Measurements from ENCODE around the gene FBLN5.

The FBLN5 gene

DNA sequence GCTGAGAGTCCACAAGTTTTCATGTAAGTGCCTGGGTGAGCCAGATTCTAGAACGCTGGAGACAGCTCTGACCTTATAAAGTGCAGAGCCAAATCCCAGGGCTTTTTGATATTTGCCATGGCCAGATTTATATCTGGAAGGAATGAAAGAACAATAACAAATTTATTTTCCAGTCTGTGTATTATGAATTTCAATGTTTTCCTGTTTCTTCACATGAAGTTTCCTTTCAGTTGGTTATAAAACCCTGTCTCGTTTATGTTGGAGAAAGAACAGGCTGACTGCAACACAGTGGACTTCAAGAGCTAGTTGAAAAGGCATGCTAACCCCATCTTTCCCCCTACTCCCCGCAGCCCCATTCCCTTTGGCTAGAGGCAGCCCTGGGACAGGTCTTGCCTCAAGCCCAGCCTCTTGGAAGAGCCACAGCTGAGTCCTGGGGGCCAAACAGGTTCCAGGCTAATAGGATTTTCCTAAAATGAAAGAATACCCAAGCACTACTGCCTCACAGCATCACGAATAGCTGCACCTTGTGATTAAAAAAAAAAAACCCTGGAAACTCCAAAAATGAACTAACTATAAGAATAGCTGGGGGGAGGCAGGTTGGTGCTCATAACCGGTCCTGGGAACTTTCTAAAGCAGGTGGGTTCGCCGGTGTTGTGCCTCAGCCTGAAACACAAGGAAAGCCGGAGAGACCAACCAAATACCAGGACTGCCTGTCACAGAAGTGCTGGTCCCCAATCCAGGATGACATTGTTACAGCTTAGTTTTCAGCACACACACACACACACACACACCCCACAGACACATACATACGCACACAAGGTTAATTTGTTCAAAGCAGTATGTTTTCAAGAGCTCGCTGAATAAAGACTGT is 1.5 kb downstream of the FBLN5 start:
- DNase-seq: no peak

DNA sequence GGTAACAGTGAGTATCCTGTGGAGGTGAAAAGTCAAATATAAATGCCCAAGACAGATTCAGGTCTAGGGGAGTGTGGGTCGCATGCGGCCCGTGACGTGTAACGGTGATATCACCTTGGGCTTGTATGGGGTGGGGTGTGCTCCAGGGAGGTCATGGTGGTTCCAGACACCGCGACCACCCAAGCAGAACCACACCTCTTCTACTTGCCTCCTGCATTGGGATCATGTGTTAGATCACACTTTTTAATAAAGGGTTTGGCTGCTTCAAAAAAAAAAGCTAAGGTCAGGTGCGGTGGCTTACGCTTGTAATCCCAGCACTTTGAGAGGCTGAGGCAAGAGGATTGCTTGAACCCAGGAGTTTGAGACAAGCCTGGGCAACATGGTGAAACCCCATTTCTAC is 4.5 kb downstream of the FBLN5 start:
- no peak for DNase-seq

DNA sequence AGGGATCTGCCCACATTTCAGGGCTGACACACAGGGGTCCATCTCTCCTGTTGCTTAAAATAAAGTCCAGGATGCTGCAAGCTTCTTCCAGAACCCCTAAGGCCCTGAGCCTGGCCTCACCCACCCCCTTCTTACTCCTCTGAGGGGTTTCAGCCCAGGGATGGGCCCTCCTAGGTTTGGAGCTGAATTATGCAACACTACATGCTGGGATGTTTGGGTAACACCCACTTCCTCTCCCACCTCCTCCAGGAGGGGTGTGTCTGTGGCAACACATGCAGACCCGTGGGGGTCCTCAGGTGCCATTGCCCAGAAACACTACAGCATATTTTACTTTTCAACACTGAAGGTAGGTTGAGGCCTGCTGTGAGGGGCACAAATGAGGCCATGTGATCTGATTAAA is 5.4 kb downstream of the FBLN5 start:
- DNase-seq: no peak

DNA sequence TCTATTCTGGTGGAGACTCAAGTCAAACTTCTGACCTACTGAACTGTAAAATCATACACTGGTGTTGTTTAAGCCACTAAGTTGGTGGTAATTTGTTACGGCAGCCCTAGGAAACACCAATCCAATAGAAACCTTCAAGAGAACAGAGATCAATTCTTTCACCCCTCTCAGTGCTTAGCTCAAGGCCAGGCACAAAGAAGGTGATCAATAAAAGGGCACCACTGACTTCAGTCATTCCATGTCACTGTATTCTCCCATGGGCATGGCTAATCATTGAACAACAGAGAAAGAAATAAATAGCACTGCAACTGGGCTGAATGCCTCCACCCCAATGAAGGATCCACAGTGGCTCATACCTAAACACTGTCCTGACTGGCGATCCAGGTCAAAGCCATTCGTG is 7.3 kb downstream of the FBLN5 start:
- no peak for DNase-seq

DNA sequence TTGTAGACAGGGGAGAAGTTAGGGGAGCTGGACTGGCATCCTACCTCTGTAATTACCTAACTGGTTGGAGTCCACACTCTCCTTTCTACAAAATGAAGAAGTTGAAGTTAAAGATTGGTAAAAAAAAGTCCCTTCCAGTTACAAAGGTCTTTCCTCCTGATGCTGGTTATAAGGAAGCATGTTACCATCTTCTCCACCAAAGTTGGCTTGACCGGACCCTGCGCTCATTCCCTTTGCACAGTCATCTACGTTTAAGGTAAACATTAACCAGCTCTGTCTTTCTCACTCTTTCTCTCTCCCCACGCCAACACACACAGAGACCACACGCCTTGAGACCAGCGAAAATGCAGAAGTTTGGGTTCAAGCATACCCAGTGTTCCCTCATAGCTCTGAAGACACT is 11.9 kb downstream of the FBLN5 start:
- no peak for DNase-seq

DNA sequence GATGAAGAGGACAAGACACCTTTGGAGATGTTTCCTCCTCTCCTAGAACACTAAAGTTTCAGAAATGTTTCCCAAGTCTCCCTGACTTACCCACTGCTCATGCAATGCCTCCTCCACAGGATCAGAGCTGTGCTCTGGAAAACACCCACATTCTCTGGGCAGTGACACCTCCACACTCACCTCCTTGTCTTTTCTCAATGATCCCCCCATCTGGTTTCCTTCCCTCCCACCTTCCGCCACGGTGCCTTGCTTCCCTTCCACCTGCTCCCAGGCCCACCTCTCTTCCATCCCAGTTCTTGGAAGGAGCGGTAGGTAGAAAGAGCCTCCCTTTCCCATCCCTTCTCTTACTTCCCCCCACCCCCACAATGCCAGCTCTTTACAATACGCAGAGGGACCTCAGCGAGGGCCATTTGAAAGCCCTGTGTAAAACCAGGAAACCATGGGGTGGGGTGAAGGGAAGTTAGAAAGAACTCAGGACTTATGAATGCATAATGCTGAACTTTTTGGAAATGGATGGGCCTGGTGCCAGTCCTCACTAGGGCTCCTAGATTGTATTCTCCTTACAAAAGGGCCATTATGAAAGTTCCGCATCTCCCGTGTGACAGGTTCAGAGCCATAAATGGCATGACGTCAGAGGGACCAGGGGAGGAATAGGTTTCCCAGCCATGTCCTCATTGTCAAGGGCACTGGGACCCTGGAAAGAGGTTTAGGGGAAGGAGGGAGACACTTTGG is 12.8 kb downstream of the FBLN5 start:
- DNase-seq: no peak

DNA sequence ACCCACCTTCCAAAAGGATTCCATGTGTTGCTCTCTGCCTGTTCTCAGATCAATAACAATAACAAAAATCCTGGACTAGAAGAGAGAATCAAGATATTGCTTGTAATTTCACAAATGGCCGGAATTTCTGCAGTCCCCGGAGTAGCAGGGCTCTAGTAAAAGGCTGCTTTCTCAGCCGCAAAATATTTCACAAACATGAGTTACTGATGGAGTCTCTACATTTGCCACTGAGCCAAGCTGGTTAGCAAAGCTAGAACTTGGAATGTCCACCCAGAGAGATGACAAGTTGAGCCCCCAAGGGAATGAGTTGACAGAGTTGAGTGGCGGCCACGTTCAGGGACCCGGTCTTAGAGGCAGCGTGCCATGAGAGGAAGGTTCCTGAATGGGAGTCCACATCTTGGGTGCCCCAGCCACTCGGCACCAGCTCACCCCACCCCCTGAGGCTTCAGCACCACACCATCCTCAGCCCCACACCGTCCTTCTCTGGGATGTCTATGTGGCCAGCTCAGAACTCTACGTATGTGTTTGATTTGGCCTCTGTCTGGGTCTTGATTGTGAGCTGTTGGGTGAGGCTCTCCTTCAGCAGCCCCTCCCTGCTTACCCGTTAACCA is 15.9 kb downstream of the FBLN5 start:
- DNase-seq: no peak

DNA sequence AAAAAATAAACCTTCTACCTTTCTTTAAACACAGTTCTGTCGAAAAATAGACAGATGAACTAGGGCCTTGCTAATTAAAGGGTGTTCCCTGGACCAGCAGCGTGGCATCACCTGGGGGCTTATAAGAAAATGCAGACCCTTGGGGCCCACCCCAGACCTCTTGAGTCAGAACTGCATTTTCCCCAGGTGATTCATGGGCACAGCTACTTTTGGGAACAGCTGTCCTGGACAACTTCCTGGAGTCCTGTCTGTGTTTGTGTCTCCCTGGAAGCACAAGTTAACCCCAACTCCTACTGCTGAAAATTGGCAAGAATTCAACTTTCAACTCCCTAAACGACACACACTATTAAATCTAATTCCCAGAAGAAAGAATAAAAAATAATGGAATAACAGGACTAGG is 17.8 kb downstream of the FBLN5 start:
- DNase-seq: no peak

DNA sequence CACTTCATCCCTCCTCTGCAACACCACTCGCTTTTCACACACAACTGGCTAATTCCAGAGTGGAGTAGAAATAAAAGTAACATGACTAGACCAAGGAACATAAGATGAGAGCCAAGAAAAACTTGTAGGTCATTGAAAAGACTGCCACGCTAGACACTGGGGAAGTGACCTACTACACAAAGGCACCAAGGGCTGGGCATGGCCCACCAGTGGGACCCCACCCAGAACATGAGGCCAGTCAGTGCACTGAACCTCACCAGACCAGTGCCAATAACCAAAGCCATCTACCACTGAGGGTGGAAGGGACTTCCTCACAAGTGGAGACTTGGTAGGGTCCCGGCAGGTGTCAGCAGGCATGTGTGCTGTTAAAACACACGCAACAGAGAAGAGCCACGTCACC is 19.7 kb downstream of the FBLN5 start:
- DNase-seq: no peak

DNA sequence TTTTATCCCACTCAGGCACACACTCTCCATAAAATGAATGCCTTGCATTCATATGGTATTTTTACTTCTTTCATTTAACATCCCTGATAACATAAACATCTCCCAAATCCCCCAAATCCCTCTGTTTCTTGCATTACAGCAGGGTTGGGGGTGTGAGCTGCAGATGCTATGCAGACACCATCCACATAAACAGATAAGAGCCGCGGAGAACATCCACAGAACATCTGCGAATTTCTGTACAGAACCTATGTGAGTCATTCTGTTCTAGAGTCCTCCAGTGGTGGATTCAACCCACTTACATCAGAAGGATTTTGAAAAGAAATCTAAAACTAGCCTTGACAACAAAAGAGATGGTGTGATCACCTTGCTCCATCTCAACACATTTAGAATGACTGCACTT is 20.3 kb downstream of the FBLN5 start:
- DNase-seq: no peak

DNA sequence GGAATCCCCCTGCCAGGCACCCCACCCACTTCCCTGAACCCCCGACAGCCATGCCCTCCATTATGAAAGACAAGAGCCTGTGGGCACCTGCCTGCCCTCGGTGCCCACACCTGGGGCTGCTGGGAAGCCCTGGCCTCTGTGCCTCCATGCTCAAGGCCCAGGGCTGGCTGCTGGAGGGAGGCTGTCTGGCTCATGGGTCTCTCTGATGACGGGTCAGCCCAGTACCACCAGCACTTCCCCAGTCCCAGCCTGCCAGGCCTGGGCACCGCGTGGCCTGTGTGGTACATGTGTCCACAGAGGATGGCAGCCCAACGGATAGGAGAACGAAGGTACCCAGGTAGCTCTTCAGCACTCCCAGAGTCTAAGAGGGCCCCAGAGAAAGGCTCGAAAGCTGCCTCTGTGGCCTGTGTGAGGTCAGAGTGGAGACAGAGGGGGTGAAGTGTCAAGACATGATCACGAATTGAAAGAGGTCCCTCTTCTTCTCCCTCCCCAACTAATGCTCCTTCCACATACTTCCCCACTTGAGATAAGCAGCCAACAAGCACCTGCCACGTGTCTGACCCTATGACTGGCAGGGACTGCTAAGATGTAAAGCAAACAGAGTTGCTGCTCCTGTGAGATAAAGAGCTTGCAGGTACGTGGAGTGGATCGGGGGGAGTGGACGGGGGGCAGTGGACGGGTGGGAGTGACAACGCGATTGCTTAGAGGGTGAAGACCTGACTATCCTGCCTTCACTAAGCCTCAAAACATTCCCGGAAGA is 21.2 kb downstream of the FBLN5 start:
- no peak for DNase-seq

DNA sequence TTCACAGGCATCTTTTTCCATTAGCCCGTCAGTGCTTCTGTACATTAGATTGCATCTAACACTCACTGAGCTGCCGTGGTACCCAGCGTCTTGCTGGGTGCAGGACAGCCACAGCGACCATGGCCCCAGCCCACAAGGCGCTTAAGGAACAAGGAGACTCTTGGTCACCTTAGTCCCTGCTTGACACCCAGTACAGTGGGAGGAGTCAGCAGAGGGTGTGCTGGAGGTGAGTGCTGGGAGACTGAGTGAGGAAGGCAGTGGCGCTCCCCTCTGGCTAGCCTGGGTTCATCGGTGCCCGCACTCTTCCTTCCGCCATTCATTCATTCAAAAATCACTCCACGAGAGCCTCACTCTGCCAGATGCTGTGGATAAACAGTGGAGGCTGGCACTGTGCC is 21.8 kb downstream of the FBLN5 start:
- no peak for DNase-seq

DNA sequence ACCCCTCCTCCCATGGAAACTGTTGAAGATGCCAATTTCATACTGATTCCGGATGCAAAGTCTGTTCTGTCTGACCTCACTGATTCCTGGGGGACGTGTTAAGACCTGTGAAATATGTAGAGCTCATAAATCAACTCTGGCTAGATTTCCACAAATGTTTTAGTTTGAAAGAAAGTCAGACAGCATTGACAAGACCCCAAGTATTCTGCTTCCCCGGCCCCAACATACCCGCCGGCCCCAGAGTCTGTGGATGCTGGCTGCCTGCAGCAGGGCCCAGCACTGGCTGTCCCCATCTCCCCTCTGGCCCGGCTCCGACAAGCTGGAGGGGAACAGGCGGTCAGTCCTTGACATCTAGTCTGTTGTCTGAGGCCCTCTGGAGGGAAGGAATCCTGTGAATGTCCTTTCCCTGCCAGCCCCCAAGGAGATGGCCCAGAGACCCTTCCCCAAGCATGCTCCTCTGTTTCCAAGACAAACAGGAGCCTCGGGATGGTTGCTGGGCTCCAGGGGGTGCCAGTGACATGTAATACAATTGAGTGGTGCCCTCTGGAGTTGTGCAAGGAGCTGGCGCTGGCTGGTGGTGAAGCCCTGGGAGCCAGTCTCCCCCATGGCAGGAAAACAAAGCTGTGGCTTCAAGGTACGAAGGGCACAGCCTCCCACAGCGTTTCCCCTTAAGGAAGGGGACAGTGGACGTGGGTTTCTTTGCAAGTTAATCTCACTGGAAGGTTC is 22.3 kb downstream of the FBLN5 start:
- DNase-seq: no peak

DNA sequence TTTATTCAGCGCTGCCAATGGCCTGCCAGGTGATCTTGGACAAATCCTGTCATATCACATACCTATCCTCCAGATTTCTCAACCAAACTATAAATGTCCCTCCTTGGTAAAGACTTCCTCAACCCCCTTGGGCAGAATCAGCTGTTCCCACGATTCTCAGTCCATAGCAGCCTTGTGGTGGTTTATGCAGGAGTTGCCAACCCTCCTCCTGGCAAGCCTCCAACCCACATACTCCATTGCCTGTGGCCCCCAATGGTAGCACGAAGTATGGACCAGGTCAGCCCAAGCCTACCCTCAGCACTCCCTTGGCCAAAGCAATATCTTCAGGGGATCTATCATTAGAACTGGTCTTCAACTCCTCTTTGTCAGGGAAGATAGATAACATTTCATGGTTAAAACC is 27.0 kb downstream of the FBLN5 start:
- DNase-seq: no peak

DNA sequence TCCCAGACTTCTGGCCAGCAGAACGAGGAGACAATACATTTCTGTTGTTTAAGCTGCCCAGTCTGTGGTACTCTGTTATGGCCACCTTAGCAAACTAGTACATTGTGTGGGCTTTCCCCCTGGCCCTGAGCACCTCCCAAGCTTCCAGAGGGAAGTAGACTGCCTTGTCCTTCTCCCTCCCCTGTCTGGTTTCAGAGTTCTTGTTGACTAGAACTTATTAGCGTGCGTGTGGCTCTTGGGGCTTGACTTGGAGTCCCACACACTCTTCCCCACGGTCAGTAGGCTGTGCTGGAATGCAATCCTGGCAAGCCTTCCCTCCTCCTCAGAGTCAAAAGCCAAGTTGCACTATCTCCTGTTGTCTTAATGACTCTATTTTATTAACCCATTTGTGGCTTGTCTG is 27.7 kb downstream of the FBLN5 start:
- no peak for DNase-seq

DNA sequence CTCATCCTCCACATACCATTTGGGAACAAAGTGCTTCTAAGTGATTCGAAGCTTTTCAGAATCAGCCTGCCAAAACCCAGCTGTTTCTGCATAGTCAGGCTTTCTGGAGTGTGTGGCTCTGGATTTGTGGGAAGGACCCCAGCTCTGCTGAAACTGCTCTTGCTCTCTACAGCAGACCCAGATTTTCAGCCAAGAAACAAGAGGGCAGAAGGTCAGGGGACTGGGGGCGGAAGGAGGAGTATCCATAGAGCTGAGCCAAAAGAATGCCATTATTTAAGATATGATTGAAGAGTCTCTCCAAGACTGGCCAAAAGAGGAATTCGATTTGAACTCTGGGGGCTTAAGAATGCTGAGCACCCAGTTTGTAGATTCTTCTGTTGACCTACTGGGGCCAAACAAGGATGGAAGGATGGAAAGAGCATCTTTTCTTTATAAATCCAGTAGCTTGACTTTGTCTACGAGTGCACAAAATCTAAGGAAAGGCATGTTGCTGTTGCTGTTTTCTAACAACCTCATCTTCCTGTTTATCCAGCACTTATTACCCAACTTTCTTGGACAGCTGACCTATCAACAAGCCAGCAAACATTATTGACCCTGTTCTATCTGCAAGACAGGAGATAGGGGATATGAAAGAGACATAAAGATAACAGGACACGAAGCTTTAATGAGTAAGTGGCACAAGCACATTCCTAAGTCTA is 29.2 kb downstream of the FBLN5 start:
- DNase-seq: no peak

DNA sequence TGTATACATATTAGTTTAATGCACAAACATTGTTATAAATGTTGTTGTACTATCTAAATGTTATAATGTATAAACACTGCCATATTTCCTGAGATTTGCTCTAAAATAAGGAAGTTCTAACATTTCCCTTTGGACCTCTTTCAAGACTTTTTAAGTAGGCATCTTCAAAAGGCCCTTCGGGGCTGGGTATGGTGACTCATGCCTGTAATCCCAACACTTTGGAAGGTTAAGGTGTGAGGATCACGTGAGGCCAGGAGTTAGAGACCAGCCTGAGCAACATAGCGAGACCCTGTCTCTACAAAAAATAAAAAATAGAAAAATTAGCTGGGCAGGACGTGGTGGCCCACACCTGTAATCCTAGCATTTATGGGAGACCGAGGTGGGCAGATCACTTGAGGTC is 35.5 kb downstream of the FBLN5 start:
- no peak for DNase-seq

DNA sequence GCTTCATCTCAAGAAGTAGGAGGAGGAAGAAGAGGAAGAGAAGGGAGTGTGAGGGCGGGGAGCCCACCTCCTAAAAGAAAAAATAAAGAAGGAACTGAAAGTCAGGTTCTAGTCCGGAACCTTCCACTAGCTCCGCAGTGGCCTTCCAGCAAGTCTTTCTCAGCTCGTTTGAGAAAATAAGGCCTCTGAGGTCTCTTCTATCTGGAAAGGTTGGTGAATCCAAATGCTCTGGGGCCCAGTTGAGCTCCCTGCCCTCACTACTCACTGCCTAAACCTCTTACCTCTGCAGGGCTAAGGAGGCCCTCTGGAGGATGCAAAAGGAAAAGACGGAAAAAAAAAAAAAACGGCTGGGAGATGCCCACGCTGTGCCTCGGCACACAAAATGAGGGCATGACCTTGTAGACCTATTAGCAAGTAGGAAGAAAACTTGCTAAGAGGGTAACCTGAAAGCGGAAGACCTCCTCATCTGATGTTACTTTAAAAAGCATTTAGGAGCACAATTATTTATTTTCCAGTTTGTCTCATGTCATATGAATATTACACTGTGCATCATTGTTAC is 35.9 kb downstream of the FBLN5 start:
- DNase-seq: peak; percentile 32

DNA sequence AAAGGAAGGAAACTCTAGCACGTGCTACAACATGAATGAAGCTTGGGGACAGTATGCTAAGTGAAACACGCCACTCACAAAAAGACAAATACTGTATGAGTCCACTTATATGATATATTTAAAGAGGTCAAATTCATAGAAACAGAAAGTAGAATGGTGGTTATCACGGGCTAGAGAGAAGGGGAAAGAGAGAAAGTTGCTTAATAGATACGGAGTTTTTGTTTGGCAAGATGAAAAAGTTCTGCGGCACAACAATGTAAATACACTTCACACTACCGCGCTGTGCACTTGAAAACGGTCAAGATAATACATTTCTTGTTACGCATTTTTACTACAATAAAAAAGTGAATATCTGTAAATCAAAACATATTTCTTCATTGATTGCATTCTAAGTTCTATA is 37.3 kb downstream of the FBLN5 start:
- DNase-seq: no peak

DNA sequence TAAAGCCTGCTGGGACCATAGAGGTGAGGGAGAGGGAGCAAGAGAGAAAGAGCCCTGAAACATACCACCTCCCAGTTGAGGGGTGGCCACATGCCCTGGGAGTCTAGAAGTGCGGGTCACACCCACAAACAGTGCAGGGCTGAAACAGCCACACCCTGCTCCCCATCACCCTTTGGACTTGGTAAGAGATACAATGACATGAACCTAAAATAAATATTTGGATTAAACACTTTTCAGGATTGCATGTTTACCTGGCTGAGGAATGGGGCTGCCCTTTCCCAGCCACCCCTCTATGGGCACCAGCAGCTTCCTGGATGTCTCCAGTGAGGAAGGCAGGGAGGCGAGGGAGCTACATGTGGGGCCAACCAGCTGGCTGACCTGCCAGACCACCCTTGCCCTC is 41.1 kb downstream of the FBLN5 start:
- no peak for DNase-seq

DNA sequence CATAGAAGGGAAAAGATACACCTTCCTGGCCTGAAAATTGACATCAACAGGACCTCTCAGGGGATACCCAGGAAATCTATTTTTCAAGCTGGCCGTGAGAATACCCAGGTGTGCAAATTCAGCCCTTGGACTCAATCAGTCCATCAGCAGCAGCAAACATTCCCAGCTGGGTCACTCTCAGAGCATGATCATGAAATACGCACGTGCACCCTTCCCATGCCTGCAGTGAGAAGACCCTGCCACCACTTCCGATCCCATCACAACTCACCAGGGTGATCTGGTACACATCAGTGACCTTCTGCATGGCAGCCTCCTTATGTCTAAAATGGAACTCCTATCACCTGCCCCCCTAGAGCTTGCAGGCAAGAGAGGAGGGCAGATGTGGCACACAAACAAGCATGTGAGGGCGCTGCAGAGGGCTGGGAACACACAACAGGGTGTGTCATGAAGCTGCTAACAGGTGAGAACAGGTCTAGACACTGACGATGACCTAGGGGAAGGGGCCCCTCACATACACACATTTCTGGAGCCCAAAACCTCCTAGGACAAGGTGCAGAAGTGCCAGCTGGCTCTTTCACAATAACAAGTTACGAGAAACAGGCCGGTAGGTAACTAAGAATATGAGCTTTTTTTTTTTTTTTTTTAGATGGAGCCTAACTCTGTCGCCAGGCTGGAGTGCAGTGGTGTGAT is 42.4 kb downstream of the FBLN5 start:
- no peak for DNase-seq

All from midbrain (tissue), 1 donor.